GM19324 (cell line): ENCODE results near the gene COX19.
A peak's percentile ranks its signal among the peaks of the same experiment; 100 is the strongest.

ENCODE experiments used
- ATAC-seq: cut with Tn5 transposase; IDR thresholded peaks from one replicate; pipeline ENCODE4 v1.9.1; 2021; ENCODE audit warnings: mild to moderate bottlenecking, moderate library complexity; ENCODE audit not compliant: unreplicated experiment, low FRiP score

COX19 gene

GRCh38 chr7:992709-993607 is 17.6 kb upstream of the COX19 start:
- ATAC-seq, result peak; percentile 77

- ATAC-seq, result no peak
Measured at GRCh38 chr7:991729-992656, 16.6 kb upstream of the COX19 start.

- ATAC-seq, result no peak
Measured at GRCh38 chr7:990933-991728, 15.8 kb upstream of the COX19 start.

GRCh38 chr7:990352-990932 is 15.1 kb upstream of the COX19 start:
- no peak for ATAC-seq

- no peak for ATAC-seq
Measured at GRCh38 chr7:988963-989529, 13.7 kb upstream of the COX19 start.

- ATAC-seq, result no peak
Measured at GRCh38 chr7:988426-988911, 13.1 kb upstream of the COX19 start.

GRCh38 chr7:987909-988308 is 12.6 kb upstream of the COX19 start:
- no peak for ATAC-seq

- no peak for ATAC-seq
Measured at GRCh38 chr7:986766-987751, 11.7 kb upstream of the COX19 start.

GRCh38 chr7:985915-986741 is 10.8 kb upstream of the COX19 start:
- ATAC-seq, result no peak

GRCh38 chr7:985127-985416 is 9.7 kb upstream of the COX19 start:
- no peak for ATAC-seq

- no peak for ATAC-seq
Measured at GRCh38 chr7:984361-985126, 9.2 kb upstream of the COX19 start.

GRCh38 chr7:983616-984071 is 8.3 kb upstream of the COX19 start:
- no peak for ATAC-seq

- ATAC-seq, result no peak
Measured at GRCh38 chr7:983004-983615, 7.8 kb upstream of the COX19 start, which contains the start of gene CYP2W1. Gene CYP2W1, plus strand, starts transcription at chr7:983181. Its CDS starts 31 bp downstream, at chr7:983212.

GRCh38 chr7:982511-983003 is 7.2 kb upstream of the COX19 start:
- ATAC-seq, result no peak

GRCh38 chr7:981793-982510 is 6.6 kb upstream of the COX19 start:
- no peak for ATAC-seq
